ENCODE data around the gene TBC1D1. TPM values are rescaled to one million over a fixed set of nuclear protein-coding genes. Genes with fewer than 3 reads are reported as not detected.

Gene TBC1D1
- total and polyA plus RNA-seq, 2 of the 8 experiments (the other 6 are each of a cell fraction or from before 2014, with no cell fraction given) = 96.9 to 162 TPM

- TF ChIP-seq TAF1 (IDR thresholded peaks at IDR 0.05; ENCODE audit: low read depth, low read length) (no peak), BACH1 (IDR thresholded peaks at IDR 0.05; ENCODE audit: low read length) (no peak), RNF2 (IDR thresholded peaks at IDR 0.05; ENCODE audit: borderline replicate concordance, low read depth, low read length, missing control alignments, poor library complexity, severe bottlenecking) (no peak), MAX (IDR thresholded peaks at IDR 0.05) (no peak)
Observed at GRCh38 chr4:38004062-38004461, 113.2 kb downstream of the TBC1D1 start (continued).
